TTC549 (cell line): Measurements from ENCODE around the gene CERK.

Experiments used
- FAIRE-seq: peaks from 2 replicates; lab custom pipeline; 2012; peaks lifted over from hg19 to GRCh38; lab: Jason Lieb, UNC

CERK gene

DNA sequence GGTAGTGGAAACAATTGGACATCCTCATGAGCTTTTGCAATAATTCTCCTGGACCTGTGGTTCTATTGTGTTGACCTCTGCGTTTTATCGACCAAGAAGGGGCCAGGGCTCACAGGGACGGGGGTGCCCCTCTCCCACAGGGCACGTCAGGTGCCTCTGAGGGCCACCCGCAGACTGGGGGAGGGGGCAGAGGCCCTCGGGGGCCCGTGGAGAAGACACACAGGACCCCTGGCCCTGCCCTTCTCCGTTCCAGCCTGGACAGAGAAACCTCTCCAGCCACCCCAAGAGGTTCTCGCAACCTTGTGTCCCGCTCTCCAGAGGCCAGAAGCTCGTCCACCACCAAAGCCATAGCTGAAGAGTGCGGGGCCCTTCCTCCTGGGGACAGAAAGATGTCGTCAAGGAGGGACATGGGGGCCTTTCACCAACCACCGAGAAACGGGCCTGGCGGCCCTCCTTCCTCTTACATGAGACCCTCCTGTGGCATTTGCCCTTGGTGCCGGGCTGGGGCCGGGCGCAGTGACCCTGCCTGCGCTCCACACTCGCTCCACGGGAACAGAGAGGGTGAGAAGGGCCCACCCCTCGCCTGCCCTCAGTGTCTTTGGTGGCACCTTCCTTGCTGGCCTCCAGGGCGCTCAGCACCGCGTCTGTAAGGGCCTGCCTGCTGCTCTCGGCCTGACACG lies 60.6 kb downstream of the CERK start:
- no peak for FAIRE-seq

DNA sequence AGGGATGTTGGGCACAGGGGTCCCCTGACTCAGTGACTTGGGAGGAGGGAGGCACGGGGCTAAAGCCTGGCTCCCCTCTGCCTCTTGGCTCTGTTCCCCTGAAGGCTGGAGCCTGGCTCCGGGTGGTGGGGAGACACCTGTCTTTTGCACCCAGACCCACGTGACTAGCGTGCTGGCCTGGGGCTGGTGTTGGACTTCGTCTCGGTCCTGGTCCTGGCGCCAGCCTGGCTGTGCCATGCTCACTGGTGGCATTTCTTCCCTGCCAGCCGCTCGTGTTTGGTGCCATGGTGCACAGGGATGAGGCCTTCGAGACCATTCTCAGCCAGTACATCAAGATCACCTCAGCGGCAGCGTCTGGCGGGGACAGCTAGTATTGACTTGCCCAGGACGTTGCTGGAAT lies 61.2 kb downstream of the CERK start:
- FAIRE-seq, result no peak

- FAIRE-seq, result no peak
These were observed 61.6 kb downstream of the CERK start for GRCh38 chr22:46676479-46676878.

- FAIRE-seq, result no peak
These were observed 62.1 kb downstream of the CERK start for GRCh38 chr22:46675938-46676337.

GRCh38 chr22:46675479-46675878 lies 62.6 kb downstream of the CERK start:
- FAIRE-seq, result no peak

DNA sequence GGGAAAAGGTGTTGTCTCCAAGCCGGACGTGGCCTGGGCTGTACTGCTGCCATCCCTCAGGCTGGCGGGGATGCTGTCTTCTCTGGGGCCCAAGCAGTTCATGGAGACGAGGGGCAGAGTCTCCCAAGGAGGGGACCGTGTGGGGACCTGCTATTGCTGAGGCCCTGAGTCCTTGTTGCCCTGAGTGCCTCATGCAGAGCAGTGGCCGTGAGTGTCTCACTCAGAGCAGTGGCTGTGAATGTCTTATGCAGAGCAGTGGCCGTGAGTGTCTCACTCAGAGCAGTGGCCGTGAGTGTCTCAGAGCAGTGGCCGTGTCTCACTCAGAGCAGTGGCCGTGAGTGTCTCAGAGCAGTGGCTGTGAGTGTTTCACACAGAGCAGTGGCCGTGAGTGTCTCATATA lies 63.1 kb downstream of the CERK start:
- no peak for FAIRE-seq

GRCh38 chr22:46674367-46674781 lies 63.7 kb downstream of the CERK start:
- FAIRE-seq, result no peak

GRCh38 chr22:46673662-46674236 lies 64.3 kb downstream of the CERK start:
- FAIRE-seq, result no peak

DNA sequence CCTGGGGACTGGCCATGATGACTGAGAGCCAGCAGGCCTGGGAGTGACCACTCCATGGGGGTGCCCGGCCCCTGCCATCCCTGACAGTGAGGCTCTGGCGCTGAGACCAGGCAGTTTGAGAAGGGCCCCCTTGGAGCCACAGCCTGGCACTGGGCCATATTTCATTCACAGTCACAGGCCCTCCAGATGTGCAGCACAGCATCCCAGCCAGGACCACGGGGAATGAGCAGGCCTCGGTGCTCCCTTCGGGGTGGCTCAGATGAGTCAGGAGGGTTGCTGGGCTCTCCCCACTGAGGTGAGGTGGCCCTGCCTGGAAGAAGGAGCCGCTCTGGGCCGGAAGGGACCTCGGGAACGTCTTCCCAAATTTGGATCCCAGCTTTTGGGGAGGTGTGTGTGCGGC lies 64.8 kb downstream of the CERK start:
- FAIRE-seq, result no peak

DNA sequence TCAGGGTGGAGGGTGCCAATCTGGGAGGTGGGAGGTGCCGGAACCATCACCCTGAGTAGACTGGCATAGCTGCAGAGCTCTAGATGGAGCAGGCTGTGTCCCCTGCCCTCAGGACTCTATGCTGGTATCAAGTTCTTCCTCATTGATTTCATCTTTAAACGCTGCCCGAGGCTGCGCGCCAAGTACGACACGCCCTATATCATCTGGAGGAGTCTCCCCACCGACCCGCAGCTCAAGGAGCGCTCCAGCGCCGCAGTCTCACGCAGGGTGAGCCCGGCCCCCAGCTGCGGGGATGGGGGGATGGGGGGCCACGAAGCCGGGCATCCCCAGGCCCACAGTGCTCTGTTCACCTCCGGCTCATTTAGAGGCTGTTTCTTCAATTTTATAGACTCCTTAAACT lies 65.3 kb downstream of the CERK start:
- no peak for FAIRE-seq

DNA sequence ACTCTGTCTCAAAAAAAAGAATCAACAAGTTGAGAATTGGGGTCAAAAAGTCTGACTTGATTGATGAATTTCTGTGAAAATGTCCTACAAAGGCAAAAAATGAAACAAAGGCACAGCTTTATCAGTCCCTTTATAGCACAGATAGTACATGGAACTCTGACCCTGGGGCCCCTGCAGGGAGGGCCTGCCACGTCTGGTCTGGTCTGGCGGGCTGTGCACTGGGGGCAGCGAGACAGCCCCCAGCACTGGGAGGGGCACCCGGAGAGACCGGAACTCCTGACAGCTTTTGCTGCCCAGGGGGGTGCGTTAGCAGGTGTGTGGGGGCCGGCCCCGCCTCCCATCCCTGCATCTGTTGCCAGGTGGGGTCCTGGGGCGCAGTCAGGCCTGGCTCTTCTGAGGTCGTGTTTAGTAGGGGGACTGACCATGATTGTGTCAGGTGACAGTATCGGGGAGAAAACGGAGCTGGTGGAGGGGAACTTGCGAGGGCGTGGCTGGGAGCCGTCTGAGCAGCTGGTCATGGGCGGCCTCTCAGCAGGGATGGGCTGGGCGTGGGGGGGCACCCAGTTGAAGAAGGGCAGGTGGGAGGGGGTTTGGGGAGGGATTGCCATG lies 66.1 kb downstream of the CERK start:
- no peak for FAIRE-seq

- no peak for FAIRE-seq
These were observed 68.9 kb downstream of the CERK start for GRCh38 chr22:46669201-46669600.

DNA sequence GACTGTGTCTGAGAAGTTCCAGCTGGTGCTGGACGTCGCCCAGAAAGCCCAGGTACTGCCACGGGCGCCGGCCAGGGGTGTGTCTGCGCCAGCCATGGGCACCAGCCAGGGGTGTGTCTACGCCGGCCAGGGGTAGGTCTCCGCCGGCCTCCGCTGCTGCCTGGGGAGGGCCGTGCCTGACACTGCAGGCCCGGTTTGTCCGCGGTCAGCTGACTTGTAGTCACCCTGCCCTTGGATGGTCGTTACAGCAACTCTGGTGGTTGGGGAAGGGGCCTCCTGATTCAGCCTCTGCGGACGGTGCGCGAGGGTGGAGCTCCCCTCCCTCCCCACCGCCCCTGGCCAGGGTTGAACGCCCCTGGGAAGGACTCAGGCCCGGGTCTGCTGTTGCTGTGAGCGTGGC lies 69.9 kb downstream of the CERK start:
- no peak for FAIRE-seq

DNA sequence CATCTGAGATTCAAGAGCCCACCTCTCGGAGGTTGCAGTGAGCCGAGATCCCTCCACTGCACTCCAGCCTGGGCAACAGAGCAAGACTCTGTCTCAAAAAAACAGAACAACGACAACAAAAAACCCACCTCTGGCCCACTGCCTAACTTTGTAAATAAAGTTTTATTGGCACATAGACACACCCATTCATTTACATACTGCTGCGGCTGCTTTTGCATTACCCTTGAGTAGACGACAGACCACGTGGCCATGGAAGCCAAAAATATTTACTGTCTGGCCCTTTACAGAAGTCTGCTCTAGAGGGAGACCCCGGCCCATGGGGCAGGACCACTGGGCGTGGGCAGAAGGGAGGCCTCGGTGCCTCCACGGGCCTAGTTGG lies 70.8 kb downstream of the CERK start:
- no peak for FAIRE-seq

GRCh38 chr22:46666577-46667244 lies 71.3 kb downstream of the CERK start:
- FAIRE-seq, result no peak

DNA sequence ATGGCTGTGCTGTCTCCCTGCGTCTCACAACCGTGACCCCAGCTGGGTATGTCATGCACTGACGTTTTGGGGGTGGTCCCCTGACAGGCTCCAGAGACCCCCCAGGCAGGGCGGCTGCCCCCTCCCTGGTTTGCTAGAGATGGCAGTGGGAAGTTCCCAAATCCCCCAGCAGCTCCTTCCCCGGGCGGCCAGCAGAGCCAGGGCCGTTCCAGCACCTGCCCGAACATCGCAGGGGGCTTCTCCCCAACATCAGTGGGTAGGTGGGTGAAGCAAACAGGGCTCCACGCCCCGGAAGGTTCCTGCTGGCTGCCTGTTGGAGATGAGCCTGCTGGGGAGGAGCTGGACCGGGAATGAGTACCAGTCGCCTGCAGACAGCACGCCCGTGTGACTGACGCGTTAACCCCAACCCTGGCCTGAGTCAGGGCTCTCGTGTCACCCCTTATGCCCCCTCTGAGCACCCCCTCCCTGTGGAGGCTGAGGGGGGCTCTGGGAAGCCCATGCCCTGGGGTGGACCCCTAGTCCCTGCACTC lies 72.2 kb downstream of the CERK start:
- FAIRE-seq, result no peak

DNA sequence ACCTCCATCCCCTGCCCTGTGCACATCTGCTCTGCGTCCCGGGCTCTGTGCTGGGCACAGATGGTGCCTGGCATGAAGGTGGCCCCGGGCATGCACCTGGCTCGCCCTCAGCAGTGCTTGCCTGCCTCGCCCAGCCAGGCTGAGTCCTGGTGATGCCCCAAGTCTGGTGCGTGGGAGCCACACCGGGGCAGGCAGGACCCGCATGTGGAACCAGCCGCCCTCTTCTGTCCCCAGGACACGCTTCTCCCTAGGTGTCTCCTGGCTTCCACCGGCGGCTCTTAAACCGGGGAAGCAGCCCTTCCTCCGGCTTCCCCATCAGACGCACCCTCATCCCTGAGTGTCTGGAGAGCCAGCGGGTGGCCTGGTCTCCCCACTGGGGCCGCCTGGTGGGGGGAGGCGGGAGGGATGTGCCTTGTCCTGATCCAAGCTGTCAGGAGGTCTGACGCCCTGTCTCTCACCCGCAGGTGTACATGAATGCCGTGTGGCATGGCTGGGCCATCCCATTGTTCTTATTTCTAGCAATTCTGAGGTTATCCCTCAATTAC lies 72.8 kb downstream of the CERK start:
- no peak for FAIRE-seq

DNA sequence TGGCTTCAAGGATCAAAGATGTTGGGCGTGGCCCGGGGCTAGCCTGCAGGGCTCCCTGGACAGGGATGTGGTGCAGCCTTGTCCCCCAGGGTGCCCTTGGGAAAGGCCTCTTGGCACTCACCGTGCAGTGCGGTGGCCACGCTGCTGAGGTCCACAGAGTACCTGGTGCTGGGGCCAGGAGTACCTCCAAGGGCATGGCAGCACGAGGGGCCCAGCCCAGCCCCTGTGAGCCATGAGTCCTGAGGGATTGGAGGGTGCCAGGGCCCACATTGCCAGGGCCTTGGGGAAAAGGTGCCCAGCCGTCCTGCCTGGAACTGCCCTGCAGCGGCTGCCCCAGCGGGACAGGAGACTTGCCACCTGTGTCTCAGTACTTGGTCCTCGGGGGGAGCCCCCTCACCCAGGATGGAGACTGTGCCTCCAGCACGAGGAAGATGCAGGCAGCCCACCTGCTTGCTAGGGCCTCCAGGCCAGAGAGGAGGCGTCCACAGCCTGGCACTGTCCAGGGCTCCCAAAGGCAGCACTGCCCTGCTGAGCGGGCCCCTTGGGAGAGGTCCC lies 73.7 kb downstream of the CERK start:
- no peak for FAIRE-seq

- no peak for FAIRE-seq
These were observed 74.5 kb downstream of the CERK start for GRCh38 chr22:46663436-46664100.

GRCh38 chr22:46663001-46663400 lies 75.1 kb downstream of the CERK start:
- FAIRE-seq, result no peak

GRCh38 chr22:46662226-46662625 lies 75.8 kb downstream of the CERK start:
- FAIRE-seq, result no peak

DNA sequence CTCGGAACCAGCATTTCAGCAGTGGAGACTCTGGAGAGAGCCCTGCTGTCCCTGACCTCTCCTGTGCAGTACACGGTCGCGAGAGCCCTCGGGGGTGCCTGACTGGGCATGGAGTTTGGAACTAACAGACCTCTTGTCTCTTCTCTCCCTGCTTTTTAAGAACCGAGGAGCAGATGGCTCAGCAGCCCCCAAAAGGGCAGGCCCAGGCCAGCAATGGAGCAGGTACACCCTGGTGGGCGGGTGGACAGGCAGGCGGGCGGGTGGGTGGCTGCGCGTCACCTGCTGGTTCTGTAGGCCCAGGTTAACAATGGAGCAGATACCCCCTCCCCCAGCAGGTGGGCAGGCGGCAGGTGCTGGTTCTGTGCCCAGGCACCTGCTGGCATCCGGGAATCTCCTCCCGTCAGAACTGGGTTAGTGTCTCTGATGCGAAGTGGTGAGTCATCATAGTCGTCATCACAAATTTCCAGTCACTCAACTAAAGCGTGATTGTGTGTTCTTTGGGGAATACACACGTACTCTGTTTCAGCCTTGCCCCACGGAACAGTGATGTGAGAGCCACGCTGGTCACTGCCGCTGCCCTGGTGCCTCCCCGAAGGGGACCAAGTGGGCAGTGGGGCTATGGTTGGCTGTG lies 76.7 kb downstream of the CERK start:
- FAIRE-seq, result no peak
